GM21786 (cell line): ENCODE results near the gene OSM.

ENCODE experiments used
- ATAC-seq: cut with Tn5 transposase; IDR thresholded peaks from one replicate; pipeline ENCODE4 v1.9.1; 2021; ENCODE audit not compliant: unreplicated experiment

The OSM gene

GRCh38 chr22:30266445-30267381, at the start of gene OSM:
Gene OSM, minus strand, starts transcription at chr22:30266851. Its CDS starts 52 bp downstream, at chr22:30266799.
- ATAC-seq = no peak

- ATAC-seq = no peak
These were observed 49.4 kb upstream of the OSM start for GRCh38 chr22:30315962-30316576.

GRCh38 chr22:30314915-30315314, 48.3 kb upstream of the OSM start:
- ATAC-seq = no peak

- no peak for ATAC-seq
These were observed 47.1 kb upstream of the OSM start for GRCh38 chr22:30313527-30314363.

GRCh38 chr22:30312053-30312452, 45.4 kb upstream of the OSM start:
- ATAC-seq = no peak

GRCh38 chr22:30310881-30311771, 44.5 kb upstream of the OSM start:
- no peak for ATAC-seq

GRCh38 chr22:30309951-30310741, 43.5 kb upstream of the OSM start:
- no peak for ATAC-seq

- ATAC-seq = no peak
These were observed 42.0 kb upstream of the OSM start for GRCh38 chr22:30308518-30309230.

GRCh38 chr22:30308093-30308492, 41.4 kb upstream of the OSM start:
- no peak for ATAC-seq

- no peak for ATAC-seq
These were observed 40.5 kb upstream of the OSM start for GRCh38 chr22:30307041-30307574.

- no peak for ATAC-seq
These were observed 40.0 kb upstream of the OSM start for GRCh38 chr22:30306627-30307011.

GRCh38 chr22:30305906-30306626, 39.4 kb upstream of the OSM start:
- ATAC-seq = no peak

GRCh38 chr22:30305519-30305905, 38.9 kb upstream of the OSM start:
- ATAC-seq = no peak

GRCh38 chr22:30304495-30305244, 38.0 kb upstream of the OSM start:
- no peak for ATAC-seq

GRCh38 chr22:30302810-30303138, 36.1 kb upstream of the OSM start:
- ATAC-seq = no peak

- no peak for ATAC-seq
These were observed 35.6 kb upstream of the OSM start for GRCh38 chr22:30301995-30302809.

- ATAC-seq = no peak
These were observed 32.7 kb upstream of the OSM start for GRCh38 chr22:30299322-30299721.
